ENCODE data around the gene SH2D7.

GRCh38 chr15:78083186-78083585, 9.2 kb upstream of the SH2D7 start:
- TF ChIP-seq CTCF (IDR thresholded peaks at IDR 0.05) = no peak
- no peak for TF ChIP-seq POLR2A (IDR thresholded peaks at IDR 0.05)
- TF ChIP-seq POLR2AphosphoS5 (IDR thresholded peaks at IDR 0.05) = no peak
- no peak for TF ChIP-seq EP300 (IDR thresholded peaks at IDR 0.05)
